Choroid plexus epithelial cell (primary cell): Measurements from ENCODE around the gene ENTHD1.

ENCODE experiments used
- DNase-seq: peaks from one replicate; pipeline ENCODE4 v3.0.0-alpha.2; 2010; ENCODE audit warnings: low read depth
- H3K4me3 ChIP-seq: 2 replicates; pipeline ENCODE4 v1.5.1; 2011; ENCODE audit warnings: low read depth, mild to moderate bottlenecking, control low read depth, low read length, moderate library complexity
- CTCF ChIP-seq: conservative IDR thresholded peaks from 2 replicates; pipeline ENCODE4 v1.5.1; 2011; ENCODE audit warnings: low read depth, mild to moderate bottlenecking, control low read depth, inconsistent platforms, low read length, moderate library complexity

The ENTHD1 gene

GRCh38 chr22:39797528-39798147 is 95.9 kb downstream of the ENTHD1 start:
- no peak overlapping the region for H3K4me3 ChIP-seq
- no peak for TF ChIP-seq CTCF
- no peak for DNase-seq

GRCh38 chr22:39789788-39790187 is 103.8 kb downstream of the ENTHD1 start:
- DNase-seq: no peak
- no peak for TF ChIP-seq CTCF
- no peak overlapping the region for H3K4me3 ChIP-seq

GRCh38 chr22:39785232-39785631 is 108.3 kb downstream of the ENTHD1 start:
- H3K4me3 ChIP-seq: no peak overlapping the region
- TF ChIP-seq CTCF: no peak
- DNase-seq: no peak

- no peak for DNase-seq
- no peak overlapping the region for H3K4me3 ChIP-seq
- no peak for TF ChIP-seq CTCF
These were observed 115.7 kb downstream of the ENTHD1 start for GRCh38 chr22:39777716-39778454.

GRCh38 chr22:39776295-39777009 is 117.1 kb downstream of the ENTHD1 start:
- H3K4me3 ChIP-seq: no peak overlapping the region
- no peak for TF ChIP-seq CTCF
- no peak for DNase-seq

- no peak overlapping the region for H3K4me3 ChIP-seq
- peak; percentile 5 for DNase-seq
- TF ChIP-seq CTCF: no peak
These were observed 119.5 kb downstream of the ENTHD1 start for GRCh38 chr22:39773976-39774539.
